SK-N-SH treated with all-trans-retinoic acid at 6 μM for 48 hours (cell line): ENCODE results near the gene TOM1L2.

Experiments
- ATAC-seq: fragments of 200-7000 bp; cut with Tn5 transposase; 3 replicates; pipeline ENCODE4 v1.9.1; 2020; ENCODE audit warnings: mild to moderate bottlenecking, moderate library complexity
- BACH2 ChIP-seq: fragments of 250-450 bp; sonication (Bioruptor Pico); IDR thresholded peaks from 2 replicates; pipeline ENCODE4 v1.9.0; 2021; ENCODE audit warnings: mild to moderate bottlenecking, borderline replicate concordance
- CREB5 ChIP-seq: fragments of 250-450 bp; sonication (Bioruptor Pico); IDR thresholded peaks from 2 replicates; pipeline ENCODE4 v1.5.1; 2020; ENCODE audit warnings: low read depth, mild to moderate bottlenecking, moderate library complexity
- CSDC2 ChIP-seq: fragments of 250-450 bp; sonication (Bioruptor Pico); IDR thresholded peaks from 2 replicates; pipeline ENCODE4 v1.5.0; 2020; ENCODE audit warnings: mild to moderate bottlenecking, moderate library complexity
- CSRNP3 ChIP-seq: fragments of 250-450 bp; sonication (Bioruptor Pico); IDR thresholded peaks from 2 replicates; pipeline ENCODE4 v1.5.1; 2021; ENCODE audit warnings: mild to moderate bottlenecking, moderate library complexity
- ESRRG ChIP-seq: fragments of 250-450 bp; sonication (Bioruptor Pico); IDR thresholded peaks from 2 replicates; pipeline ENCODE4 v1.6.1; 2021; ENCODE audit warnings: mild to moderate bottlenecking
- GLIS3 ChIP-seq: fragments of 250-450 bp; sonication (Bioruptor Pico); IDR thresholded peaks from 2 replicates; pipeline ENCODE4 v1.5.0; 2020; ENCODE audit warnings: mild to moderate bottlenecking, moderate library complexity
- ISL1 ChIP-seq: fragments of 250-450 bp; sonication (Bioruptor Pico); IDR thresholded peaks from 2 replicates; pipeline ENCODE4 v2.1.2; 2022; ENCODE audit warnings: mild to moderate bottlenecking, moderate library complexity
- OSR1 ChIP-seq: fragments of 250-450 bp; sonication (Bioruptor Pico); IDR thresholded peaks from 2 replicates; pipeline ENCODE4 v1.8.0; 2022; ENCODE audit warnings: moderate library complexity, mild to moderate bottlenecking, inconsistent platforms
- PATZ1 ChIP-seq: fragments of 250-450 bp; sonication (Bioruptor Pico); IDR thresholded peaks from 2 replicates; pipeline ENCODE4 v1.8.0; 2020; ENCODE audit warnings: mild to moderate bottlenecking, moderate library complexity, borderline replicate concordance
- POU6F1 ChIP-seq: fragments of 250-450 bp; sonication (Bioruptor Pico); IDR thresholded peaks from 2 replicates; pipeline ENCODE4 v1.8.0; 2021; ENCODE audit warnings: low read depth, mild to moderate bottlenecking, moderate library complexity, borderline replicate concordance
- PPARA ChIP-seq: fragments of 250-450 bp; sonication (Bioruptor Pico); IDR thresholded peaks from 2 replicates; pipeline ENCODE4 v1.5.0; 2020; ENCODE audit warnings: mild to moderate bottlenecking, borderline replicate concordance
- RARB ChIP-seq: fragments of 250-450 bp; sonication (Bioruptor Pico); IDR thresholded peaks from 2 replicates; pipeline ENCODE4 v1.8.0; 2021; ENCODE audit warnings: mild to moderate bottlenecking, moderate library complexity
- SNAI2 ChIP-seq: fragments of 250-450 bp; sonication (Bioruptor Pico); IDR thresholded peaks from 2 replicates; pipeline ENCODE4 v1.5.0; 2020; ENCODE audit warnings: mild to moderate bottlenecking, moderate library complexity
- TCF4 ChIP-seq: fragments of 250-450 bp; sonication (Bioruptor Pico); IDR thresholded peaks from 2 replicates; pipeline ENCODE4 v1.8.0; 2021; ENCODE audit warnings: mild to moderate bottlenecking, moderate library complexity, borderline replicate concordance
- TOX ChIP-seq: fragments of 250-450 bp; sonication (Bioruptor Pico); IDR thresholded peaks from 2 replicates; pipeline ENCODE4 v1.8.0; 2021; ENCODE audit warnings: mild to moderate bottlenecking, moderate library complexity, borderline replicate concordance
- TSHZ2 ChIP-seq: fragments of 250-450 bp; sonication (Bioruptor Pico); IDR thresholded peaks from 2 replicates; pipeline ENCODE4 v1.5.0; 2020; ENCODE audit warnings: mild to moderate bottlenecking, moderate library complexity
- ZC3H10 ChIP-seq: fragments of 250-450 bp; sonication (Bioruptor Pico); IDR thresholded peaks from 2 replicates; pipeline ENCODE4 v1.5.1; 2021; ENCODE audit warnings: mild to moderate bottlenecking, moderate library complexity
- ZFP30 ChIP-seq: fragments of 450-650 bp; formaldehyde crosslinking; IDR thresholded peaks from 2 replicates; pipeline ENCODE4 v1.5.0; 2022; ENCODE audit warnings: mild to moderate bottlenecking, moderate library complexity
- ZNF565 ChIP-seq: fragments of 450-650 bp; formaldehyde crosslinking; conservative IDR thresholded peaks from 2 replicates; pipeline ENCODE4 v1.5.0; 2020; ENCODE audit warnings: low read depth, mild to moderate bottlenecking, moderate library complexity
- ZNF70 ChIP-seq: fragments of 450-650 bp; formaldehyde crosslinking; IDR thresholded peaks from 2 replicates; pipeline ENCODE4 v1.5.0; 2020; ENCODE audit warnings: mild to moderate bottlenecking, moderate library complexity
- ZNF8 ChIP-seq: fragments of 450-650 bp; formaldehyde crosslinking; IDR thresholded peaks from 2 replicates; pipeline ENCODE4 v1.5.0; 2020; ENCODE audit warnings: mild to moderate bottlenecking, moderate library complexity

TOM1L2 gene

GRCh38 chr17:18000030-18000408 lies 27.8 kb upstream of the TOM1L2 start:
- TF ChIP-seq CREB5 (CRISPR knock-in tag) (no peak), OSR1 (CRISPR knock-in tag) (no peak), SNAI2 (no peak), PPARA (CRISPR knock-in tag) (no peak), ZC3H10 (CRISPR knock-in tag) (no peak), GLIS3 (CRISPR knock-in tag) (no peak), PATZ1 (CRISPR knock-in tag) (no peak), ZNF565 (no peak), RARB (no peak), ISL1 (no peak), TSHZ2 (CRISPR knock-in tag) (no peak), CSDC2 (CRISPR knock-in tag) (no peak), ESRRG (CRISPR knock-in tag) (no peak), TOX (CRISPR knock-in tag) (no peak), ZNF70 (CRISPR knock-in tag) (no peak), BACH2 (no peak), ZFP30 (CRISPR knock-in tag) (no peak), CSRNP3 (CRISPR knock-in tag) (no peak)
- no peak for ATAC-seq

- TF ChIP-seq CREB5 (CRISPR knock-in tag) (no peak), SNAI2 (no peak), TCF4 (CRISPR knock-in tag) (no peak), ZNF70 (CRISPR knock-in tag) (no peak), ZNF8 (CRISPR knock-in tag) (no peak), POU6F1 (CRISPR knock-in tag) (no peak), CSRNP3 (CRISPR knock-in tag) (no peak), OSR1 (CRISPR knock-in tag) (no peak), RARB (no peak)
- ATAC-seq, result 0 out of 3 replicates have a peak, but pooled peaks have one; percentile 27
These were observed 27.3 kb upstream of the TOM1L2 start for GRCh38 chr17:17999364-18000029.
